ENCODE measurements around the gene EYS.

The EYS gene

DNA sequence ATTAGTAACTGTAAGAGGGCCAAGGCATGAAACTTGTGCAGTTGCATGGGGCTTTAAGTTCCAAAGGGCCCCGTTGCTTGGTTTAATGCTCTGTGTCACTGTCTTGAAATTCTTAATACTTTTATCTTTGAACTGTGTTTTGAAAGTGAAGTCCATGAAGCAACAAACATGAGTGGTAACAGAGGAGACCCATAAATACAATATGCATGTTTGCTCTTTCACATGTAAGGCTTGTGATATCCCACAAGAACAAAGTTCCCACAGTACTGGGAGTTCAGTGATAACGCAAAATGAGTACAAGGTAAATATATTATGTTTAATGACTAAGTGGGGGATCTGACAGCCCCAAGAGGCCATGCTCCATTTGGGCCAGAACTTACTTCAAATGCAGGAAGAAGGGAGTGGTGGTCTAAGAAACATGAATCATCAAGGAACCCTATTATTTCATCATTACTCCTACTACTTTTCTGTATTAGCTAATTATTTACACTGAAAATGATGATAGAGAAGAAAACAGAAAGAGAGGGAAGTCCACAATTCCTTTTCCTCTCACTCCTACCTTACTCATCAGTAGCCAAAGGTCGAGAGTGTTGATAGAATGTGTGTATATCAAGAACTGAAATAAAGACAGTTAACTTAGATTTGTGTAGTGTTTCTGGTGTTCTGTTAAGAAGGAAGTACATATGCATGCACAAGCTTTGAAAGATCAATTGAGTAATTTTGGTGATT, 1914.1 kb downstream of the EYS start (continued):
- no peak for TF ChIP-seq ZFP3 (CRISPR knock-in tag; IDR thresholded peaks at IDR 0.05)
- TF ChIP-seq ARNTL (CRISPR knock-in tag; IDR thresholded peaks at IDR 0.05; ENCODE audit: borderline replicate concordance, low read depth): no peak
- no peak for TF ChIP-seq RARB (CRISPR knock-in tag; IDR thresholded peaks at IDR 0.05)
- TF ChIP-seq PPARA (CRISPR knock-in tag; IDR thresholded peaks at IDR 0.05; ENCODE audit: borderline replicate concordance): no peak

GRCh38 chr6:63790334-63790733, 1916.7 kb downstream of the EYS start:
- TF ChIP-seq OSR1 (CRISPR knock-in tag; IDR thresholded peaks at IDR 0.05) (no peak), ZFP3 (CRISPR knock-in tag; IDR thresholded peaks at IDR 0.05) (no peak), ISL1 (CRISPR knock-in tag; IDR thresholded peaks at IDR 0.05) (no peak), ZFP30 (CRISPR knock-in tag; IDR thresholded peaks at IDR 0.05) (no peak), ZNF8 (CRISPR knock-in tag; IDR thresholded peaks at IDR 0.05) (no peak), GLIS3 (CRISPR knock-in tag; IDR thresholded peaks at IDR 0.05) (no peak), ZNF565 (CRISPR knock-in tag; conservative IDR thresholded peaks at IDR 0.05; ENCODE audit: low read depth) (no peak), TCF4 (CRISPR knock-in tag; IDR thresholded peaks at IDR 0.05; ENCODE audit: borderline replicate concordance) (no peak), BACH2 (CRISPR knock-in tag; IDR thresholded peaks at IDR 0.05; ENCODE audit: borderline replicate concordance) (no peak), ARNTL (CRISPR knock-in tag; IDR thresholded peaks at IDR 0.05; ENCODE audit: borderline replicate concordance, low read depth) (no peak), ESRRG (CRISPR knock-in tag; IDR thresholded peaks at IDR 0.05) (no peak), CSRNP3 (CRISPR knock-in tag; IDR thresholded peaks at IDR 0.05) (no peak), TOX (CRISPR knock-in tag; IDR thresholded peaks at IDR 0.05; ENCODE audit: borderline replicate concordance) (no peak)
- TF ChIP-seq, protein P1, sequence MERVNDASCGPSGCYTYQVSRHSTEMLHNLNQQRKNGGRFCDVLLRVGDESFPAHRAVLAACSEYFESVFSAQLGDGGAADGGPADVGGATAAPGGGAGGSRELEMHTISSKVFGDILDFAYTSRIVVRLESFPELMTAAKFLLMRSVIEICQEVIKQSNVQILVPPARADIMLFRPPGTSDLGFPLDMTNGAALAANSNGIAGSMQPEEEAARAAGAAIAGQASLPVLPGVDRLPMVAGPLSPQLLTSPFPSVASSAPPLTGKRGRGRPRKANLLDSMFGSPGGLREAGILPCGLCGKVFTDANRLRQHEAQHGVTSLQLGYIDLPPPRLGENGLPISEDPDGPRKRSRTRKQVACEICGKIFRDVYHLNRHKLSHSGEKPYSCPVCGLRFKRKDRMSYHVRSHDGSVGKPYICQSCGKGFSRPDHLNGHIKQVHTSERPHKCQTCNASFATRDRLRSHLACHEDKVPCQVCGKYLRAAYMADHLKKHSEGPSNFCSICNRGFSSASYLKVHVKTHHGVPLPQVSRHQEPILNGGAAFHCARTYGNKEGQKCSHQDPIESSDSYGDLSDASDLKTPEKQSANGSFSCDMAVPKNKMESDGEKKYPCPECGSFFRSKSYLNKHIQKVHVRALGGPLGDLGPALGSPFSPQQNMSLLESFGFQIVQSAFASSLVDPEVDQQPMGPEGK (CRISPR knock-in tag; IDR thresholded peaks at IDR 0.05; ENCODE audit: borderline replicate concordance): no peak
- ATAC-seq: no peak

DNA sequence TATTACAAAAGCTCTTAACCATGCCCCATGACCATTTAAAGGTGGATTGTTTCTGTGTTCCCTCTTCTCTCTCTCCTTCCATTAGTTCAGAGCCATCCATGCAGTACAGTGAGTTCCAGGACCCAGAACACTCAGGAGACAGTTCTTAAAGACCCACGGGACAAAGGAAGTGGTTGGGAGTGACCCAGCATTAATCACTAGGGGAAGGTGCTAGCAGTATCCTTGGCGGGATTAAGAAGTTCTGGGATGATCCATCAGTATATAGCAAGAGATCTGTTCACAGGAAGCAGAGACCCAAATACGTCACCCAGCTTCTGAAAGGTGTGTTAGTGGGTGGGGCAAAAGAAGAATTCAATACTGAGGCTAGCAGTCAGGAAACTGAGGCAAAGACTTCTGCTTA, 1917.3 kb downstream of the EYS start:
- TF ChIP-seq ZC3H10 (CRISPR knock-in tag; IDR thresholded peaks at IDR 0.05) (no peak), ZNF565 (CRISPR knock-in tag; conservative IDR thresholded peaks at IDR 0.05; ENCODE audit: low read depth) (no peak), POU6F1 (CRISPR knock-in tag; IDR thresholded peaks at IDR 0.05; ENCODE audit: borderline replicate concordance, low read depth) (no peak), ZFP3 (CRISPR knock-in tag; IDR thresholded peaks at IDR 0.05) (no peak), RARB (CRISPR knock-in tag; IDR thresholded peaks at IDR 0.05) (no peak), ZNF8 (CRISPR knock-in tag; IDR thresholded peaks at IDR 0.05) (no peak), ZFP30 (CRISPR knock-in tag; IDR thresholded peaks at IDR 0.05) (no peak), ZNF70 (CRISPR knock-in tag; IDR thresholded peaks at IDR 0.05) (no peak), ARNTL (CRISPR knock-in tag; IDR thresholded peaks at IDR 0.05; ENCODE audit: borderline replicate concordance, low read depth) (no peak), PPARA (CRISPR knock-in tag; IDR thresholded peaks at IDR 0.05; ENCODE audit: borderline replicate concordance) (no peak), CSRNP3 (CRISPR knock-in tag; IDR thresholded peaks at IDR 0.05) (no peak), GLIS3 (CRISPR knock-in tag; IDR thresholded peaks at IDR 0.05) (no peak), CREB5 (CRISPR knock-in tag; IDR thresholded peaks at IDR 0.05; ENCODE audit: low read depth) (no peak), OSR1 (CRISPR knock-in tag; IDR thresholded peaks at IDR 0.05) (no peak), TCF4 (CRISPR knock-in tag; IDR thresholded peaks at IDR 0.05; ENCODE audit: borderline replicate concordance) (no peak), CSDC2 (CRISPR knock-in tag; IDR thresholded peaks at IDR 0.05) (no peak)
- TF ChIP-seq, protein P2, sequence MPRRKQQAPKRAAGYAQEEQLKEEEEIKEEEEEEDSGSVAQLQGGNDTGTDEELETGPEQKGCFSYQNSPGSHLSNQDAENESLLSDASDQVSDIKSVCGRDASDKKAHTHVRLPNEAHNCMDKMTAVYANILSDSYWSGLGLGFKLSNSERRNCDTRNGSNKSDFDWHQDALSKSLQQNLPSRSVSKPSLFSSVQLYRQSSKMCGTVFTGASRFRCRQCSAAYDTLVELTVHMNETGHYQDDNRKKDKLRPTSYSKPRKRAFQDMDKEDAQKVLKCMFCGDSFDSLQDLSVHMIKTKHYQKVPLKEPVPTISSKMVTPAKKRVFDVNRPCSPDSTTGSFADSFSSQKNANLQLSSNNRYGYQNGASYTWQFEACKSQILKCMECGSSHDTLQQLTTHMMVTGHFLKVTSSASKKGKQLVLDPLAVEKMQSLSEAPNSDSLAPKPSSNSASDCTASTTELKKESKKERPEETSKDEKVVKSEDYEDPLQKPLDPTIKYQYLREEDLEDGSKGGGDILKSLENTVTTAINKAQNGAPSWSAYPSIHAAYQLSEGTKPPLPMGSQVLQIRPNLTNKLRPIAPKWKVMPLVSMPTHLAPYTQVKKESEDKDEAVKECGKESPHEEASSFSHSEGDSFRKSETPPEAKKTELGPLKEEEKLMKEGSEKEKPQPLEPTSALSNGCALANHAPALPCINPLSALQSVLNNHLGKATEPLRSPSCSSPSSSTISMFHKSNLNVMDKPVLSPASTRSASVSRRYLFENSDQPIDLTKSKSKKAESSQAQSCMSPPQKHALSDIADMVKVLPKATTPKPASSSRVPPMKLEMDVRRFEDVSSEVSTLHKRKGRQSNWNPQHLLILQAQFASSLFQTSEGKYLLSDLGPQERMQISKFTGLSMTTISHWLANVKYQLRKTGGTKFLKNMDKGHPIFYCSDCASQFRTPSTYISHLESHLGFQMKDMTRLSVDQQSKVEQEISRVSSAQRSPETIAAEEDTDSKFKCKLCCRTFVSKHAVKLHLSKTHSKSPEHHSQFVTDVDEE (CRISPR knock-in tag; IDR thresholded peaks at IDR 0.05): no peak
- ATAC-seq: no peak

All from SK-N-SH treated with all-trans-retinoic acid at 6 μM for 48 hours (cell line).